Upper lobe of right lung (tissue), 1 donor: ENCODE results near the gene MRPL14. TPM values are rescaled to one million over a fixed set of nuclear protein-coding genes. Genes with fewer than 3 reads are reported as not detected.

Source experiments
- ATAC-seq: fragments of 200-7000 bp; cut with Tn5 transposase; one replicate; pipeline ENCODE4 v1.9.1; 2020; ENCODE audit warnings: mild to moderate bottlenecking, moderate library complexity
- DNase-seq: peaks from one replicate; pipeline ENCODE4 v3.0.0-alpha.2; 2020
- H3K27ac ChIP-seq: fragments of 200-600 bp; one replicate; pipeline ENCODE4 v1.8.0; 2022
- H3K27me3 ChIP-seq: fragments of 200-600 bp; one replicate; pipeline ENCODE4 v1.8.0; 2022; ENCODE audit warnings: mild to moderate bottlenecking
- H3K36me3 ChIP-seq: fragments of 200-600 bp; one replicate; pipeline ENCODE4 v1.8.0; 2022
- H3K4me1 ChIP-seq: fragments of 200-600 bp; one replicate; pipeline ENCODE4 v1.8.0; 2022
- H3K4me3 ChIP-seq: fragments of 200-600 bp; one replicate; pipeline ENCODE4 v1.8.0; 2022; ENCODE audit warnings: mild to moderate bottlenecking
- H3K9me3 ChIP-seq: fragments of 200-600 bp; one replicate; pipeline ENCODE4 v1.8.0; 2022
- intact Hi-C: fragments of 100-400 bp; cut with DNase I; formaldehyde crosslinking; loops from one replicate; pipeline ENCODE4 v1.11.0; 2022
- total RNA-seq: library from RNA; stranded (reverse); fragmentation: NEBNext Ultra II Directional; extraction: Animal tissue kit (Norgen Biotek cat#: 25700); gene quantifications from one replicate; pipeline ENCODE4 v1.2.1, GENCODE V29; 2021
- TF ChIP-seq, protein P1 (sequence below): fragments of 200-600 bp; IDR thresholded peaks from one replicate; pipeline ENCODE4 v1.8.0; 2022; ENCODE audit warnings: antibody characterized with exemption
- donor health status: DM: no; HTN: yes; CAD: no; lungs with severe emphysema.

The MRPL14 gene
- total RNA-seq, 1 donor from 2014 or later, result 94.1 TPM

DNA sequence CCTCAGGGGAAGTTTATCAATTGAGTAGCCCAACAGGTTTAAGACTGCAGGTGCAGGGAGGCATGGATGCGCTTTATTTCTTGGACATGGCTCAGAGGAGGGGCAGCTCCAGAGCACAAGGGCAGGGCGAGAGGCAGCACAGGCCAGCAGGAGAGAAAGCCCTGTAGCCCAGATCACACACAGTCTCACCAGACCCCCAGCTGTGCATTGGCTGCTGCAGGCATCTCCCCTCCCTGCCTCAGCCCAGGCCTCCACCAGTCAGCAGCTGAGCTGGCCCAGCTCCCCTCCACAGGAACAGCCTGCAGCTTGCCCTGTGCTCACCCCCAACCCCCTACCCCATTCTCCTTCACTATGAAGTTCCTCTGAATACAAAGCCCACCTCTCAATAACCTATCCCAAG, 24.7 kb downstream of the MRPL14 start:
- Histone ChIP-seq H3K36me3 (peaks cover 8% of the 10 kb centered on the region), H3K4me3 (no peak overlapping the region), H3K27ac (no peak overlapping the region), H3K27me3 (no peaks in the 10 kb centered on the region), H3K9me3 (no peaks in the 10 kb centered on the region), H3K4me1 (peaks cover 31% of the 10 kb centered on the region)
- DNase-seq (no peak), ATAC-seq (no peak)
- intact Hi-C loops, result no loop called here
- TF ChIP-seq, protein P1, sequence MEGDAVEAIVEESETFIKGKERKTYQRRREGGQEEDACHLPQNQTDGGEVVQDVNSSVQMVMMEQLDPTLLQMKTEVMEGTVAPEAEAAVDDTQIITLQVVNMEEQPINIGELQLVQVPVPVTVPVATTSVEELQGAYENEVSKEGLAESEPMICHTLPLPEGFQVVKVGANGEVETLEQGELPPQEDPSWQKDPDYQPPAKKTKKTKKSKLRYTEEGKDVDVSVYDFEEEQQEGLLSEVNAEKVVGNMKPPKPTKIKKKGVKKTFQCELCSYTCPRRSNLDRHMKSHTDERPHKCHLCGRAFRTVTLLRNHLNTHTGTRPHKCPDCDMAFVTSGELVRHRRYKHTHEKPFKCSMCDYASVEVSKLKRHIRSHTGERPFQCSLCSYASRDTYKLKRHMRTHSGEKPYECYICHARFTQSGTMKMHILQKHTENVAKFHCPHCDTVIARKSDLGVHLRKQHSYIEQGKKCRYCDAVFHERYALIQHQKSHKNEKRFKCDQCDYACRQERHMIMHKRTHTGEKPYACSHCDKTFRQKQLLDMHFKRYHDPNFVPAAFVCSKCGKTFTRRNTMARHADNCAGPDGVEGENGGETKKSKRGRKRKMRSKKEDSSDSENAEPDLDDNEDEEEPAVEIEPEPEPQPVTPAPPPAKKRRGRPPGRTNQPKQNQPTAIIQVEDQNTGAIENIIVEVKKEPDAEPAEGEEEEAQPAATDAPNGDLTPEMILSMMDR, result no peak

DNA sequence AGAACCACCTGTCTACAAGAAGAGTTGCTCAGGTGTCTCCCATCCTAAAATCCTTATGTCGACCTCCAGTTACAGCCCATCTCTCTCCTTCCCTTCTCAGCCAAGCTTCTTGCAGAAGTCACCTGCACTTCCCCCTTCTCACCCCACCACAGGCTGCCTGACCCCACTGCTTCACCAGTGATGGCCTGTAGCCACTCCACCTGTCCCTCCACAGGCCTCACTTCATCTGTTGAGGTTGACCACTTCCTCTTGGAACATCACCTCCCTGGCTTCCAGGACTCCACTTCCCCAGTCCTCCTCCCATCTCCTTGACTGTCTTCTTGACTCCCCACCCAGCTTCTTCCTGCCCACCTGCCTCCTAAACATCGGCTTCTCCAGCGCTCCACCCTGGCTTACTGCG, 25.4 kb downstream of the MRPL14 start:
- Histone ChIP-seq H3K27ac (no peak overlapping the region), H3K27me3 (no peaks in the 10 kb centered on the region), H3K4me1 (peaks cover 27% of the 10 kb centered on the region), H3K4me3 (no peak overlapping the region), H3K36me3 (peaks cover 5% of the 10 kb centered on the region), H3K9me3 (no peaks in the 10 kb centered on the region)
- DNase-seq (no peak), ATAC-seq (no peak)
- TF ChIP-seq, protein P1, result no peak
- intact Hi-C loops, result no loop called here

DNA sequence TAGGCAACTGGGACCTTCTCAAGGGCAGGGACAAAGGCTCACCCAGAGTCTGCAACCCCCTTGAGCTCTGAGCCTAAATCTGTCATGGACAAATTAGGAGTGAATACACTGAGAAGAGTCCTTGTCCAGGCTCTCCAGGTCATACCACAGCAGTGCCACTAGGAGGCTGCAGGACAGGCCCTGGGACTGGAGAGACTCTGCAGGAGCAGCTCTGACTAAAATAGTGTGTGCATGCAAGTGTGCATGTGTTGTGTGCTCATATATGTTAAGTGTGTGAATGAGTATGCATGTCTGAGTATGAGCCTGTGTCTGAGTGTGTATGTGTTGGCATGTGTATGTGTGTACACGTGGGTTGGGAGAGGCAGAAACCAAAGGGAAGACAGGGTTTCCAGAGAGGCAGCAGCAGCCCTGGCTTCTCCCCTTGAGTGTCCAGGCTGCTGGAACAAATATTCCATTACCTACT, 27.1 kb downstream of the MRPL14 start:
- peak; percentile 63 for ATAC-seq
- no peaks in the 10 kb centered on the region for H3K27me3 ChIP-seq
- intact Hi-C loops, result no loop called here
- TF ChIP-seq, protein P1, result peak; percentile 53
- no peak for DNase-seq
- H3K27ac ChIP-seq, result no peak overlapping the region
- no peaks in the 10 kb centered on the region for H3K9me3 ChIP-seq
- H3K4me3 ChIP-seq, result no peak overlapping the region
- peaks cover 17% of the 10 kb centered on the region for H3K4me1 ChIP-seq
- H3K36me3 ChIP-seq, result no peaks in the 10 kb centered on the region

DNA sequence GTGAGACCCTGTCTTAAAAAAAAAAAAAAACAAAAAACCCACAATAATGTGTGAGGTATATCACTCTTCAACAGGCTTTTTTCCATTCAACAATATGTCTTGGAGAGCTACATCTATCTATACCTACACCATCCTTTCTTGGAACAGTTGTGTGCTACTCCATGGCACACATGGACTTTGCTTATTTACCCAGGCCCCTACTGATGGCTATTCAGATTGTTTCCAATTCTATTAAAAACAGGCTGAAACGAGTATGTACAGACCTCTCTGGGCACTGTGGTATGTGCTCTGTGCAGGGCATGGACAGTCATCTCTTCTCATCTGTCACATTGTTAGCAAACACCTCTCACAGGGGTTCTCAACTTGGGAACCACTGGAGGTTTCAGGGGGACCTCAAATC, 28.1 kb downstream of the MRPL14 start:
- TF ChIP-seq, protein P1, result no peak
- H3K27ac ChIP-seq, result no peak overlapping the region
- H3K4me1 ChIP-seq, result peaks cover 7% of the 10 kb centered on the region
- DNase-seq, result no peak
- no peak overlapping the region for H3K4me3 ChIP-seq
- no peak for ATAC-seq
- intact Hi-C loops, result loop anchor here (5.0 kb wide), 1 partner anchor 43 kb away; no protein-coding TSS in a partner anchor
- H3K27me3 ChIP-seq, result no peaks in the 10 kb centered on the region
- H3K36me3 ChIP-seq, result no peaks in the 10 kb centered on the region
- no peaks in the 10 kb centered on the region for H3K9me3 ChIP-seq

DNA sequence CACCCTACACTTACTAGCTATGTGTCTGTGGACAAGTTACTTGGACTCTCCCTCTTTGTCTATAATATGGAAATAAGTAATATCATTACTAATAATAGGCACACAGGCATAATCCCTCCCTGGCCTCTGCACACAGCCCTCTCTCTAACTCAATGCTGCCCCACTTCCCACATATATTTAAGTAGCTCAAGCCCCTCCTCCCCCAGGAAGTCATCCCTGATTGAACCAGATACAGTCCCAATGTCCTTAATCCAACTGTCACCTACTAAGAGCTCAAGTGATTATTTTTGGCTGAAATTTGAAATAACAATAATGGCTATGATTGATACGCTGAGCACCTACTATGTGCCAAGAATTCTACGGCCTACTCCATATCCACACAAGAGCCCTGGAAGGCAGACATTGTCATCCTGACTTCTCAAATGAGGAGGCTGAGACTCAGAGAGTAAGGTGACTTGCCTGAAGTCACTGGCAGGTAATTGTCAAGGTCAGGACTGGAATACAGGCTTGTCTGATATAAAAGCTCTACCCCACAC, 29.4 kb downstream of the MRPL14 start:
- no peaks in the 10 kb centered on the region for H3K27me3 ChIP-seq
- intact Hi-C loops, result loop anchor here (5.0 kb wide), 1 partner anchor 44 kb away; no protein-coding TSS in a partner anchor
- ATAC-seq (no peak), DNase-seq (no peak)
- H3K27ac ChIP-seq, result no peak overlapping the region
- H3K4me1 ChIP-seq, result no peaks in the 10 kb centered on the region
- TF ChIP-seq, protein P1, result no peak
- no peaks in the 10 kb centered on the region for H3K9me3 ChIP-seq
- H3K36me3 ChIP-seq, result no peaks in the 10 kb centered on the region
- H3K4me3 ChIP-seq, result no peak overlapping the region
